Embryonic facial prominence (tissue), 1 donor: ENCODE measurements around the gene ST6GALNAC4.
"Not testable (repeated sequence)": the region's sequence is repeated elsewhere in the genome, so short reads cannot be mapped to it uniquely, and the experiment has no call there.

ENCODE experiments used
- DNase-seq: peaks from one replicate; pipeline ENCODE4 v3.0.0-alpha.2; 2016; ENCODE audit errors: extremely low spot score

Gene ST6GALNAC4

GRCh38 chr9:127885508-127886281 is 31.1 kb downstream of the ST6GALNAC4 start:
- DNase-seq, result no peak

- DNase-seq, result no peak
Measured at GRCh38 chr9:127884976-127885490, 31.8 kb downstream of the ST6GALNAC4 start.

GRCh38 chr9:127884427-127884911 is 32.4 kb downstream of the ST6GALNAC4 start:
- no peak for DNase-seq

GRCh38 chr9:127883959-127884358 is 32.9 kb downstream of the ST6GALNAC4 start:
- no peak for DNase-seq

GRCh38 chr9:127881715-127882114 is 35.1 kb downstream of the ST6GALNAC4 start:
- not testable (repeated sequence) for DNase-seq

GRCh38 chr9:127880143-127880542 is 36.7 kb downstream of the ST6GALNAC4 start:
- DNase-seq, result no peak

GRCh38 chr9:127878652-127879390 is 38.0 kb downstream of the ST6GALNAC4 start:
- DNase-seq, result no peak

GRCh38 chr9:127878001-127878651 is 38.7 kb downstream of the ST6GALNAC4 start:
- DNase-seq, result no peak

GRCh38 chr9:127877566-127877998 is 39.3 kb downstream of the ST6GALNAC4 start, which contains the start of gene AK1:
TSS of gene AK1 (minus strand) at chr9:127877675. CDS start at chr9:127874617, 3,058 bp downstream.
- DNase-seq, result no peak

- DNase-seq, result no peak
Measured at GRCh38 chr9:127876764-127877562, 39.9 kb downstream of the ST6GALNAC4 start.

GRCh38 chr9:127876026-127876763 is 40.6 kb downstream of the ST6GALNAC4 start:
- DNase-seq, result no peak

- no peak for DNase-seq
Measured at GRCh38 chr9:127875306-127875966, 41.4 kb downstream of the ST6GALNAC4 start.

GRCh38 chr9:127874301-127875221 is 42.3 kb downstream of the ST6GALNAC4 start:
- no peak for DNase-seq

- DNase-seq, result no peak
Measured at GRCh38 chr9:127873886-127874285, 43.0 kb downstream of the ST6GALNAC4 start.

- DNase-seq, result no peak
Measured at GRCh38 chr9:127873223-127873691, 43.6 kb downstream of the ST6GALNAC4 start.

- DNase-seq, result no peak
Measured at GRCh38 chr9:127872369-127873222, 44.2 kb downstream of the ST6GALNAC4 start.

- no peak for DNase-seq
Measured at GRCh38 chr9:127871531-127871930, 45.3 kb downstream of the ST6GALNAC4 start.

GRCh38 chr9:127870887-127871286 is 46.0 kb downstream of the ST6GALNAC4 start:
- DNase-seq, result no peak
